Panc1 (cell line): Measurements from ENCODE around the gene TRIM59. TPM values are rescaled to one million over a fixed set of nuclear protein-coding genes. Genes with fewer than 3 reads are reported as not detected.

Experiments used
- ATAC-seq: fragments of 200-7000 bp; cut with Tn5 transposase; 2 replicates; pipeline ENCODE4 v1.9.1; 2020; ENCODE audit warnings: mild to moderate bottlenecking, moderate library complexity
- BruUV-seq: library from RNA; stranded (reverse); fragments of 400-500 nt; replicated peaks from 2 replicates; lab custom pipeline; 2021; lab: Mats Ljungman, UMichigan
- CTCF ChIA-PET: fragments of 300-600 bp; sonication (Branson Sonifier 250); formaldehyde crosslinking; loops from one replicate; lab custom pipeline; 2022; ENCODE audit warnings: antibody characterized with exemption; lab: Charles Lee
- POLR2A ChIA-PET: fragments of 300-600 bp; sonication (Branson Sonifier 250); formaldehyde crosslinking; loops from one replicate; lab custom pipeline; 2022; ENCODE audit warnings: antibody characterized with exemption; lab: Charles Lee
- DNase-seq: peaks from one replicate; pipeline ENCODE4 v3.0.0-alpha.2; 2010; ENCODE audit warnings: low read depth, low spot score
- H3K27ac ChIP-seq: 2 replicates; pipeline ENCODE4 v1.5.1; 2011; ENCODE audit warnings: mild to moderate bottlenecking, low read length, inconsistent platforms
- H3K27me3 ChIP-seq: fragments of 200-500 bp; sonication (Bioruptor generic); 2 replicates; pipeline ENCODE4 v1.6.0; 2014; ENCODE audit warnings: low read length, inconsistent platforms; ENCODE audit not compliant: control insufficient read depth, insufficient read depth
- H3K36me3 ChIP-seq: fragments of 200-500 bp; sonication (Bioruptor generic); 2 replicates; pipeline ENCODE4 v1.5.1; 2014; ENCODE audit warnings: inconsistent platforms, mild to moderate bottlenecking, low read length, moderate library complexity; ENCODE audit not compliant: control insufficient read depth, insufficient read depth
- H3K4me1 ChIP-seq: 2 replicates; pipeline ENCODE4 v1.5.1; 2011; ENCODE audit warnings: inconsistent platforms, mild to moderate bottlenecking, low read length, moderate library complexity; ENCODE audit not compliant: control insufficient read depth, insufficient read depth
- H3K4me3 ChIP-seq, 2 experiments: 2 replicates each; pipeline ENCODE4 v1.5.1; 2011 to 2012; ENCODE audit warnings: low read depth in 2 of 2, low read length in 2 of 2, mild to moderate bottlenecking in 2 of 2, inconsistent platforms in 1 of 2, moderate library complexity in 1 of 2
- H3K9me3 ChIP-seq: fragments of 200-500 bp; sonication (Bioruptor generic); 2 replicates; pipeline ENCODE4 v1.5.1; 2014; ENCODE audit warnings: low read depth, mild to moderate bottlenecking, inconsistent platforms, low read length, moderate library complexity; ENCODE audit not compliant: control insufficient read depth, insufficient read depth
- CTCF ChIP-seq: fragments of 450-650 bp; IDR thresholded peaks from 2 replicates; pipeline ENCODE4 v1.5.1; 2017; ENCODE audit warnings: mild to moderate bottlenecking
- POLR2AphosphoS5 ChIP-seq: IDR thresholded peaks from 2 replicates; pipeline ENCODE4 v1.6.1; 2012; ENCODE audit warnings: mild to moderate bottlenecking, low read depth, low read length, moderate library complexity
- REST ChIP-seq, 2 experiments: IDR thresholded peaks; 2 replicates each; pipeline ENCODE4 v1.6.1; 2011 to 2012; ENCODE audit warnings: low read depth in 2 of 2, control low read depth in 1 of 2, low read length in 1 of 2, mild to moderate bottlenecking in 1 of 2, moderate library complexity in 1 of 2; ENCODE audit not compliant: insufficient read depth in 1 of 2
- SIN3A ChIP-seq: IDR thresholded peaks from 2 replicates; pipeline ENCODE4 v1.6.1; 2012; ENCODE audit warnings: low read depth, mild to moderate bottlenecking, low read length, moderate library complexity, borderline replicate concordance; ENCODE audit not compliant: insufficient read depth
- TCF7L2 ChIP-seq: IDR thresholded peaks from 2 replicates; pipeline ENCODE4 v1.6.1; 2011; ENCODE audit warnings: mild to moderate bottlenecking, low read depth, low read length, inconsistent platforms
- in situ Hi-C: cut with HindIII; loops from 2 replicates; pipeline ENCODE4 v1.10.0; 2016; ENCODE audit warnings: low sequenced_read_pairs, low pct_unique_long_range_greater_than_20kb
- intact Hi-C: fragments of 100-400 bp; cut with micrococcal nuclease; formaldehyde crosslinking; loops from one replicate; pipeline ENCODE4 v1.10.0; 2022; ENCODE audit not compliant: unreplicated experiment
- total RNA-seq: library from RNA; stranded (reverse); gene quantifications from one replicate; pipeline ENCODE4 v1.2.1, GENCODE V29; 2021; ENCODE audit not compliant: unreplicated experiment

Gene TRIM59
- total RNA-seq, 1 experiment from 2014 or later, result 27.9 TPM

- Histone ChIP-seq H3K27me3 (peaks cover 3% of the 10 kb centered on the region; the same call in 1 of the 2 replicates), H3K27ac (no peak overlapping the region), H3K4me3 (no peak overlapping the region), H3K9me3 (no peaks in the 10 kb centered on the region), H3K36me3 (no peaks in the 10 kb centered on the region), H3K4me1 (no peaks in the 10 kb centered on the region)
- intact Hi-C loops, result no loop called here
- TF ChIP-seq CTCF, result no peak
- TF ChIP-seq SIN3A, result no peak
- TF ChIP-seq POLR2AphosphoS5, result no peak
- TF ChIP-seq REST (IDR thresholded peaks at IDR 0.05; ENCODE audit: insufficient read depth in 1 of 2, low read depth in 2 of 2, low read length in 1 of 2), result no peak
- TF ChIP-seq TCF7L2, result no peak
- no TSS peak for BruUV-seq
- CTCF ChIA-PET, result no interaction called here
- in situ Hi-C loops, result no loop called here
- DNase-seq, result no peak
- POLR2A ChIA-PET, result no interaction called here
- ATAC-seq, result peak; percentile 34; the same call in 1 of the 2 replicates
These were observed 10.4 kb upstream of the TRIM59 start for GRCh38 chr3:160460033-160460432.

GRCh38 chr3:160459450-160459970 lies 9.9 kb upstream of the TRIM59 start:
- ATAC-seq (peak; percentile 43), DNase-seq (no peak)
- POLR2A ChIA-PET, result no interaction called here
- no TSS peak for BruUV-seq
- no peaks in the 10 kb centered on the region for H3K9me3 ChIP-seq
- TF ChIP-seq CTCF (no peak), REST (IDR thresholded peaks at IDR 0.05; ENCODE audit: insufficient read depth in 1 of 2, low read depth in 2 of 2, low read length in 1 of 2) (no peak), TCF7L2 (no peak), POLR2AphosphoS5 (no peak), SIN3A (no peak)
- no peaks in the 10 kb centered on the region for H3K4me1 ChIP-seq
- intact Hi-C loops, result no loop called here
- H3K27ac ChIP-seq, result no peak overlapping the region
- in situ Hi-C loops, result no loop called here
- no peak overlapping the region for H3K4me3 ChIP-seq
- no peaks in the 10 kb centered on the region for H3K36me3 ChIP-seq
- peaks cover 2% of the 10 kb centered on the region; the same call in 1 of the 2 replicates for H3K27me3 ChIP-seq
- CTCF ChIA-PET, result no interaction called here
